Mesenchymal stem cell (in vitro differentiated cells and primary cell): ENCODE data around the gene PARP16.
"Not testable (repeated sequence)": the region's sequence is repeated elsewhere in the genome, so short reads cannot be mapped to it uniquely, and the experiment has no call there.

Experiments used
- DNase-seq: peaks from one replicate; pipeline ENCODE4 v3.0.0-alpha.2; 2013
- H2AFZ ChIP-seq: one replicate; pipeline ENCODE4 v1.6.1; 2013; ENCODE audit warnings: low read depth, mild to moderate bottlenecking, control low read depth, inconsistent platforms, low read length, moderate library complexity
- H2AK5ac ChIP-seq: 2 replicates; pipeline ENCODE4 v1.6.1; 2013; ENCODE audit warnings: low read length, moderate library complexity, mild to moderate bottlenecking, inconsistent platforms; ENCODE audit not compliant: severe bottlenecking
- H2BK120ac ChIP-seq: one replicate; pipeline ENCODE4 v1.6.1; 2013; ENCODE audit warnings: low read depth, mild to moderate bottlenecking, inconsistent platforms, low read length, moderate library complexity
- H2BK12ac ChIP-seq, 2 experiments: one replicate each; pipeline ENCODE4 v1.6.1; 2013; ENCODE audit warnings: inconsistent platforms in 2 of 2, low read length in 2 of 2, mild to moderate bottlenecking in 2 of 2, moderate library complexity in 2 of 2, control low read depth in 1 of 2
- H2BK15ac ChIP-seq: one replicate; pipeline ENCODE4 v1.6.1; 2013; ENCODE audit warnings: mild to moderate bottlenecking, low read depth, inconsistent platforms; ENCODE audit not compliant: poor library complexity, severe bottlenecking
- H2BK5ac ChIP-seq: 2 replicates; pipeline ENCODE4 v1.6.1; 2013; ENCODE audit warnings: low read depth, mild to moderate bottlenecking, low read length, control low read depth, inconsistent platforms; ENCODE audit not compliant: poor library complexity, severe bottlenecking
- H3K14ac ChIP-seq, 2 experiments: one replicate each; pipeline ENCODE4 v1.6.1; 2013; ENCODE audit warnings: inconsistent platforms in 2 of 2, low read length in 2 of 2, control low read depth in 1 of 2, mild to moderate bottlenecking in 1 of 2, moderate library complexity in 1 of 2
- H3K18ac ChIP-seq, 2 experiments: one replicate each; pipeline ENCODE4 v1.6.1; 2013; ENCODE audit warnings: inconsistent platforms in 2 of 2, low read length in 2 of 2, control low read depth in 1 of 2, low read depth in 1 of 2, mild to moderate bottlenecking in 1 of 2
- H3K23ac ChIP-seq, 2 experiments: one replicate each; pipeline ENCODE4 v1.6.1; 2013; ENCODE audit warnings: inconsistent platforms in 2 of 2, low read length in 2 of 2, mild to moderate bottlenecking in 2 of 2, moderate library complexity in 2 of 2, control low read depth in 1 of 2
- H3K27ac ChIP-seq: 2 replicates; pipeline ENCODE4 v1.5.1; 2013; ENCODE audit warnings: mild to moderate bottlenecking, moderate library complexity, low read length, control low read depth, inconsistent platforms; ENCODE audit not compliant: poor library complexity, severe bottlenecking
- H3K27me3 ChIP-seq, 2 experiments: 2 replicates each; pipeline versions ENCODE4 v1.6.1 to v1.7.0; 2013; ENCODE audit warnings: low read length in 2 of 2, mild to moderate bottlenecking in 2 of 2, moderate library complexity in 2 of 2, control low read depth in 1 of 2, inconsistent platforms in 1 of 2; ENCODE audit not compliant: control insufficient read depth in 1 of 2, insufficient read depth in 1 of 2
- H3K36me3 ChIP-seq, 2 experiments: 2 replicates each; pipeline versions ENCODE4 v1.6.1 to v1.7.0; 2013; ENCODE audit warnings: low read length in 2 of 2, control low read depth in 1 of 2, inconsistent platforms in 1 of 2, low read depth in 1 of 2, mild to moderate bottlenecking in 1 of 2; ENCODE audit not compliant: insufficient read depth in 2 of 2, control insufficient read depth in 1 of 2
- H3K4ac ChIP-seq, 2 experiments: one replicate each; pipeline ENCODE4 v1.6.1; 2013; ENCODE audit warnings: inconsistent platforms in 2 of 2, low read length in 2 of 2, mild to moderate bottlenecking in 2 of 2, moderate library complexity in 2 of 2, control low read depth in 1 of 2, low read depth in 1 of 2
- H3K4me1 ChIP-seq: 2 replicates; pipeline ENCODE4 v1.6.1; 2013; ENCODE audit warnings: low read depth, low read length, control low read depth; ENCODE audit not compliant: control insufficient read depth, insufficient read depth
- H3K4me2 ChIP-seq: 2 replicates; pipeline ENCODE4 v1.6.1; 2013; ENCODE audit warnings: low read length, mild to moderate bottlenecking, inconsistent platforms; ENCODE audit not compliant: poor library complexity, severe bottlenecking
- H3K4me3 ChIP-seq, 2 experiments: 2 replicates each; pipeline versions ENCODE4 v1.5.1 to v1.7.0; 2013; ENCODE audit warnings: low read length in 2 of 2, mild to moderate bottlenecking in 2 of 2, control low read depth in 1 of 2, low read depth in 1 of 2; ENCODE audit not compliant: insufficient read depth in 1 of 2
- H3K79me1 ChIP-seq: replicated peaks from 2 replicates; pipeline ENCODE4 v1.6.1; 2013; ENCODE audit warnings: mild to moderate bottlenecking, control low read depth, low read length, inconsistent platforms; ENCODE audit not compliant: poor library complexity, severe bottlenecking
- H3K9ac ChIP-seq: 2 replicates; pipeline ENCODE4 v1.7.0; 2013; ENCODE audit warnings: mild to moderate bottlenecking, low read length, moderate library complexity
- H3K9me3 ChIP-seq: 2 replicates; pipeline ENCODE4 v1.7.0; 2013; ENCODE audit warnings: mild to moderate bottlenecking, low read length; ENCODE audit not compliant: control insufficient read depth
- H4K8ac ChIP-seq: one replicate; pipeline ENCODE4 v1.6.1; 2013; ENCODE audit warnings: inconsistent platforms, mild to moderate bottlenecking, low read length, moderate library complexity
- H4K91ac ChIP-seq: one replicate; pipeline ENCODE4 v1.6.1; 2013; ENCODE audit warnings: mild to moderate bottlenecking, low read length, inconsistent platforms
- WGBS: methylation state at CpG from one replicate; pipeline ENCODE4 v1.1.7; 2013; ENCODE audit warnings: mixed read lengths; 5-methylcytosine and 5-hydroxymethylcytosine counted together

The PARP16 gene

DNA sequence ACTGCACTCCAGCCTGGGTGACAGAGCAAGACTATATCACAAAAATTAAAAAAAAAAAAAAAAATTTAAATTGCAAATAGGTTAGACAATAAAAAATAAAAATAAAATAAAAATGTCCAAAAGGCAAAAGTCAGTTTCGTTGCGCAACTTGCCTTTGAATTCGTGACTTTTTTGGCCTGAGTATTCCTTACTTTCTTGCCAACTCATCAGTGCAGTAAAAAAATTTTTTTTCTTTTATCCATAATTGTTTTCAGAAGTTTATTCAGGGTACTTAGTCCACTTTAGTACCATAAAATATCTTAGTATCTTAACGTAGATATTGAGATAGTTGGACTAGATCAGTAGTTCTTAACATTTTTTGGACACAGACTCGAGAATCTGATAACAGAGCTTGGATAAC lies 53.0 kb downstream of the PARP16 start:
- H3K4me2 ChIP-seq: no peak overlapping the region
- H3K9me3 ChIP-seq: no peaks in the 10 kb centered on the region
- no peaks in the 10 kb centered on the region for H3K27me3 ChIP-seq
- H3K23ac ChIP-seq: no peak overlapping the region
- H3K79me1 ChIP-seq: no peaks in the 10 kb centered on the region
- H3K18ac ChIP-seq: no peak overlapping the region
- no peak overlapping the region for H3K4me3 ChIP-seq
- no peak overlapping the region for H2BK120ac ChIP-seq
- no peak overlapping the region for H4K8ac ChIP-seq
- no peak overlapping the region for H2AK5ac ChIP-seq
- 88% methylated on average over 5 of the region's 5 CpGs for WGBS
- H3K27ac ChIP-seq: no peak overlapping the region
- H2BK12ac ChIP-seq: no peak overlapping the region
- H2AFZ ChIP-seq: no peak overlapping the region
- no peak overlapping the region for H3K4ac ChIP-seq
- no peak for DNase-seq
- no peak overlapping the region for H3K9ac ChIP-seq
- H3K14ac ChIP-seq: no peak overlapping the region
- no peak overlapping the region for H4K91ac ChIP-seq
- peaks cover 3% of the 10 kb centered on the region for H3K4me1 ChIP-seq
- H3K36me3 ChIP-seq: no peaks in the 10 kb centered on the region
- no peak overlapping the region for H2BK15ac ChIP-seq
- H2BK5ac ChIP-seq: no peak overlapping the region

- H3K4me1 ChIP-seq: peaks cover 4% of the 10 kb centered on the region
- H3K27me3 ChIP-seq: no peaks in the 10 kb centered on the region
- H3K27ac ChIP-seq: no peak overlapping the region
- WGBS: 91% methylated on average over 3 of the region's 3 CpGs
- no peak overlapping the region for H4K91ac ChIP-seq
- H3K14ac ChIP-seq: no peak overlapping the region
- H3K4me3 ChIP-seq: no peak overlapping the region
- no peak overlapping the region for H3K23ac ChIP-seq
- no peak overlapping the region for H3K18ac ChIP-seq
- no peaks in the 10 kb centered on the region for H3K9me3 ChIP-seq
- no peak overlapping the region for H3K4ac ChIP-seq
- no peak overlapping the region for H3K9ac ChIP-seq
- H3K4me2 ChIP-seq: no peak overlapping the region
- no peak overlapping the region for H2AK5ac ChIP-seq
- H3K36me3 ChIP-seq: no peaks in the 10 kb centered on the region
- H2BK5ac ChIP-seq: no peak overlapping the region
- no peak overlapping the region for H2BK15ac ChIP-seq
- DNase-seq: no peak
- H4K8ac ChIP-seq: no peak overlapping the region
- no peaks in the 10 kb centered on the region for H3K79me1 ChIP-seq
- H2BK12ac ChIP-seq: no peak overlapping the region
- H2AFZ ChIP-seq: no peak overlapping the region
- no peak overlapping the region for H2BK120ac ChIP-seq
These were observed 54.2 kb downstream of the PARP16 start for GRCh38 chr15:65232520-65232919.

DNA sequence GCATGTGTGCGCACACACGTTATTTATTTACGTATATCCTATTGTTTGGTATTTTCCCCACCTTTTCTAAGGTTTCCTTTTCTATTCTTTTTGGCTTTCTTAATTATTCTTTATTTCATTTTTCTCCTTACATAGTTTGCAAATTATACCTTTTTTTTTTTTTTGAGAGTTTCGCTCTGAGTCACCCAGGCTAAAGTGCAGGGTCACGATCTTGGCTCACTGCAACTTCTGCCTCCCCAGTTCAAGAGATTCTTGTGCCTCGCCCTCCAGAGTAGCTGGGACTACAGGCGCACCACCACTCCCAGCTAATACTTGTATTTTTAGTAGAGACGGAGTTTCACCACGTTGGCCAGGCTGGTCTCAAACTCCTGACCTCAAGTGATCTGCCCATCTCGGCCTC lies 55.4 kb downstream of the PARP16 start:
- Histone ChIP-seq H3K4me3 (no peak overlapping the region), H3K9ac (no peak overlapping the region), H2BK15ac (no peak overlapping the region), H3K79me1 (no peaks in the 10 kb centered on the region), H3K4me2 (no peak overlapping the region), H4K8ac (no peak overlapping the region), H3K4me1 (peaks cover 2% of the 10 kb centered on the region), H3K27ac (no peak overlapping the region), H2AK5ac (no peak overlapping the region), H3K14ac (no peak overlapping the region), H3K23ac (no peak overlapping the region), H2BK120ac (no peak overlapping the region), H3K36me3 (no peaks in the 10 kb centered on the region), H2AFZ (no peak overlapping the region), H3K18ac (no peak overlapping the region), H3K4ac (no peak overlapping the region), H3K9me3 (no peaks in the 10 kb centered on the region), H3K27me3 (no peaks in the 10 kb centered on the region), H4K91ac (no peak overlapping the region), H2BK5ac (no peak overlapping the region), H2BK12ac (no peak overlapping the region)
- WGBS: 89% methylated on average over 7 of the region's 10 CpGs
- no peak for DNase-seq

DNA sequence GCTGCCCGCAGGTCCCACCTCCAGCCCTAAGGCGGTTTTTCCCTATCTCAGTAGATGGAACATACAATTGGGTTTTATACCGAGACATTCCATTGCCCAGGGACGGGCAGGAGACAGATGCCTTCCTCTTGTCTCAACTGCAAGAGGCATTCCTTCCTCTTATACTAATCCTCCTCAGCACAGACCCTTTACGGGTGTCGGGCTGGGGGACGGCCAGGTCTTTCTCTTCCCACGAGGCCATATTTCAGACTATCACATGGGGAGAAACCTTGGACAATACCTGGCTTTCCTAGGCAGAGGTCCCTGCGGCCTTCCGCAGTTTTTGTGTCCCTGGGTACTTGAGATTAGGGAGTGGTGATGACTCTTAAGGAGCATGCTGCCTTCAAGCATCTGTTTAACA lies 59.8 kb downstream of the PARP16 start:
- H3K9ac ChIP-seq, H3K4me1 ChIP-seq, H2BK15ac ChIP-seq, H4K8ac ChIP-seq, H3K36me3 ChIP-seq, H3K27ac ChIP-seq, H3K27me3 ChIP-seq, H3K14ac ChIP-seq, DNase-seq, H3K4me3 ChIP-seq, H2AK5ac ChIP-seq, H4K91ac ChIP-seq, H2BK12ac ChIP-seq, H3K23ac ChIP-seq, H2AFZ ChIP-seq, H3K4ac ChIP-seq, H3K9me3 ChIP-seq, H3K4me2 ChIP-seq, H3K18ac ChIP-seq, H2BK120ac ChIP-seq, H3K79me1 ChIP-seq, H2BK5ac ChIP-seq: not testable (repeated sequence)
- no CpG with 5 or more reads among the region's 10 CpGs for WGBS
